SK-N-SH treated with all-trans-retinoic acid at 6 μM for 48 hours (cell line): ENCODE data around the gene CHST9.
"Not testable (repeated sequence)": the region's sequence is repeated elsewhere in the genome, so short reads cannot be mapped to it uniquely, and the experiment has no call there.

Source experiments
- ATAC-seq: fragments of 200-7000 bp; cut with Tn5 transposase; 3 replicates; pipeline ENCODE4 v1.9.1; 2020; ENCODE audit warnings: mild to moderate bottlenecking, moderate library complexity
- ARNTL ChIP-seq: fragments of 450-650 bp; formaldehyde crosslinking; IDR thresholded peaks from 2 replicates; pipeline ENCODE4 v1.5.0; 2020; ENCODE audit warnings: low read depth, mild to moderate bottlenecking, moderate library complexity, borderline replicate concordance
- BACH2 ChIP-seq: fragments of 250-450 bp; sonication (Bioruptor Pico); IDR thresholded peaks from 2 replicates; pipeline ENCODE4 v1.9.0; 2021; ENCODE audit warnings: mild to moderate bottlenecking, borderline replicate concordance
- CSDC2 ChIP-seq: fragments of 250-450 bp; sonication (Bioruptor Pico); IDR thresholded peaks from 2 replicates; pipeline ENCODE4 v1.5.0; 2020; ENCODE audit warnings: mild to moderate bottlenecking, moderate library complexity
- ESRRG ChIP-seq: fragments of 250-450 bp; sonication (Bioruptor Pico); IDR thresholded peaks from 2 replicates; pipeline ENCODE4 v1.6.1; 2021; ENCODE audit warnings: mild to moderate bottlenecking
- GLIS3 ChIP-seq: fragments of 250-450 bp; sonication (Bioruptor Pico); IDR thresholded peaks from 2 replicates; pipeline ENCODE4 v1.5.0; 2020; ENCODE audit warnings: mild to moderate bottlenecking, moderate library complexity
- ISL1 ChIP-seq: fragments of 250-450 bp; sonication (Bioruptor Pico); IDR thresholded peaks from 2 replicates; pipeline ENCODE4 v2.1.2; 2022; ENCODE audit warnings: mild to moderate bottlenecking, moderate library complexity
- OSR1 ChIP-seq: fragments of 250-450 bp; sonication (Bioruptor Pico); IDR thresholded peaks from 2 replicates; pipeline ENCODE4 v1.8.0; 2022; ENCODE audit warnings: moderate library complexity, mild to moderate bottlenecking, inconsistent platforms
- PPARA ChIP-seq: fragments of 250-450 bp; sonication (Bioruptor Pico); IDR thresholded peaks from 2 replicates; pipeline ENCODE4 v1.5.0; 2020; ENCODE audit warnings: mild to moderate bottlenecking, borderline replicate concordance
- RARB ChIP-seq: fragments of 250-450 bp; sonication (Bioruptor Pico); IDR thresholded peaks from 2 replicates; pipeline ENCODE4 v1.8.0; 2021; ENCODE audit warnings: mild to moderate bottlenecking, moderate library complexity
- SNAI2 ChIP-seq: fragments of 250-450 bp; sonication (Bioruptor Pico); IDR thresholded peaks from 2 replicates; pipeline ENCODE4 v1.5.0; 2020; ENCODE audit warnings: mild to moderate bottlenecking, moderate library complexity
- TCF4 ChIP-seq: fragments of 250-450 bp; sonication (Bioruptor Pico); IDR thresholded peaks from 2 replicates; pipeline ENCODE4 v1.8.0; 2021; ENCODE audit warnings: mild to moderate bottlenecking, moderate library complexity, borderline replicate concordance
- TOX ChIP-seq: fragments of 250-450 bp; sonication (Bioruptor Pico); IDR thresholded peaks from 2 replicates; pipeline ENCODE4 v1.8.0; 2021; ENCODE audit warnings: mild to moderate bottlenecking, moderate library complexity, borderline replicate concordance
- ZC3H10 ChIP-seq: fragments of 250-450 bp; sonication (Bioruptor Pico); IDR thresholded peaks from 2 replicates; pipeline ENCODE4 v1.5.1; 2021; ENCODE audit warnings: mild to moderate bottlenecking, moderate library complexity
- ZFP3 ChIP-seq: fragments of 250-450 bp; sonication (Bioruptor Pico); IDR thresholded peaks from 2 replicates; pipeline ENCODE4 v1.5.0; 2020; ENCODE audit warnings: mild to moderate bottlenecking, moderate library complexity
- ZFP30 ChIP-seq: fragments of 450-650 bp; formaldehyde crosslinking; IDR thresholded peaks from 2 replicates; pipeline ENCODE4 v1.5.0; 2022; ENCODE audit warnings: mild to moderate bottlenecking, moderate library complexity
- ZNF565 ChIP-seq: fragments of 450-650 bp; formaldehyde crosslinking; conservative IDR thresholded peaks from 2 replicates; pipeline ENCODE4 v1.5.0; 2020; ENCODE audit warnings: low read depth, mild to moderate bottlenecking, moderate library complexity
- ZNF70 ChIP-seq: fragments of 450-650 bp; formaldehyde crosslinking; IDR thresholded peaks from 2 replicates; pipeline ENCODE4 v1.5.0; 2020; ENCODE audit warnings: mild to moderate bottlenecking, moderate library complexity
- ZNF8 ChIP-seq: fragments of 450-650 bp; formaldehyde crosslinking; IDR thresholded peaks from 2 replicates; pipeline ENCODE4 v1.5.0; 2020; ENCODE audit warnings: mild to moderate bottlenecking, moderate library complexity
- TF ChIP-seq, protein P1 (sequence below): fragments of 250-450 bp; sonication (Bioruptor Pico); IDR thresholded peaks from 2 replicates; pipeline ENCODE4 v1.5.0; 2020; ENCODE audit warnings: mild to moderate bottlenecking, moderate library complexity
- TF ChIP-seq, protein P2 (sequence below): fragments of 250-450 bp; sonication (Bioruptor Pico); IDR thresholded peaks from 2 replicates; pipeline ENCODE4 v1.5.1; 2021; ENCODE audit warnings: mild to moderate bottlenecking, moderate library complexity
- TF ChIP-seq, protein P3 (sequence below): fragments of 250-450 bp; sonication (Bioruptor Pico); IDR thresholded peaks from 2 replicates; pipeline ENCODE4 v1.8.0; 2020; ENCODE audit warnings: mild to moderate bottlenecking, moderate library complexity, borderline replicate concordance
- TF ChIP-seq, protein P4 (sequence below): fragments of 250-450 bp; sonication (Bioruptor Pico); IDR thresholded peaks from 2 replicates; pipeline ENCODE4 v1.8.0; 2021; ENCODE audit warnings: low read depth, mild to moderate bottlenecking, moderate library complexity, borderline replicate concordance
- TF ChIP-seq, protein P5 (sequence below): fragments of 250-450 bp; sonication (Bioruptor Pico); IDR thresholded peaks from 2 replicates; pipeline ENCODE4 v1.5.1; 2020; ENCODE audit warnings: low read depth, mild to moderate bottlenecking, moderate library complexity

Gene CHST9

DNA sequence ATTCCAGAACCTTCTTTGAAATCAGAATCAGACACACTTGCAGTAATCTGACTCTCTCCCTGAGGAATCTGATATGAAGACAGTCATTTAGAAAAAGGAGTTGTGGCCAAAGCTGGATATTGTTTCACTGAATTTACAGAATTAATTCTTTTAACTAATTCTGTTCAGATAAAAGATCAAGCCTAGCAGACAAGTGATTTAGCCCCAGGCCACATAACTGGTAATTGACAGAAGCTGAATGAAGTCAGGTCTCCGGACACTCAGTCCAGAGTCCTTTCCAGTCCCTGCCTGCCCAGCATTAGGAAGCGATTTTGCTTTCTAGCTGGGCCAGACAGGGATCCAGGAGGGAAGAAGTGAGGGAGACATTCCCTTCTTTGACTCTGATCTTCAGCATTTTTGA, 208.9 kb downstream of the CHST9 start:
- ATAC-seq, result peak; percentile 32; the same call in 1 of the 3 replicates
- no peak for TF ChIP-seq ZC3H10
- TF ChIP-seq TCF4 (CRISPR knock-in tag), result peak; percentile 65; the same call in 1 of the 2 replicates
- TF ChIP-seq RARB, result no peak
- TF ChIP-seq, protein P1, sequence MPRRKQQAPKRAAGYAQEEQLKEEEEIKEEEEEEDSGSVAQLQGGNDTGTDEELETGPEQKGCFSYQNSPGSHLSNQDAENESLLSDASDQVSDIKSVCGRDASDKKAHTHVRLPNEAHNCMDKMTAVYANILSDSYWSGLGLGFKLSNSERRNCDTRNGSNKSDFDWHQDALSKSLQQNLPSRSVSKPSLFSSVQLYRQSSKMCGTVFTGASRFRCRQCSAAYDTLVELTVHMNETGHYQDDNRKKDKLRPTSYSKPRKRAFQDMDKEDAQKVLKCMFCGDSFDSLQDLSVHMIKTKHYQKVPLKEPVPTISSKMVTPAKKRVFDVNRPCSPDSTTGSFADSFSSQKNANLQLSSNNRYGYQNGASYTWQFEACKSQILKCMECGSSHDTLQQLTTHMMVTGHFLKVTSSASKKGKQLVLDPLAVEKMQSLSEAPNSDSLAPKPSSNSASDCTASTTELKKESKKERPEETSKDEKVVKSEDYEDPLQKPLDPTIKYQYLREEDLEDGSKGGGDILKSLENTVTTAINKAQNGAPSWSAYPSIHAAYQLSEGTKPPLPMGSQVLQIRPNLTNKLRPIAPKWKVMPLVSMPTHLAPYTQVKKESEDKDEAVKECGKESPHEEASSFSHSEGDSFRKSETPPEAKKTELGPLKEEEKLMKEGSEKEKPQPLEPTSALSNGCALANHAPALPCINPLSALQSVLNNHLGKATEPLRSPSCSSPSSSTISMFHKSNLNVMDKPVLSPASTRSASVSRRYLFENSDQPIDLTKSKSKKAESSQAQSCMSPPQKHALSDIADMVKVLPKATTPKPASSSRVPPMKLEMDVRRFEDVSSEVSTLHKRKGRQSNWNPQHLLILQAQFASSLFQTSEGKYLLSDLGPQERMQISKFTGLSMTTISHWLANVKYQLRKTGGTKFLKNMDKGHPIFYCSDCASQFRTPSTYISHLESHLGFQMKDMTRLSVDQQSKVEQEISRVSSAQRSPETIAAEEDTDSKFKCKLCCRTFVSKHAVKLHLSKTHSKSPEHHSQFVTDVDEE, result peak; percentile 86; the same call in 1 of the 2 replicates
- no peak for TF ChIP-seq ZFP30 (CRISPR knock-in tag)
- no peak for TF ChIP-seq SNAI2 (CRISPR knock-in tag)
- no peak for TF ChIP-seq ARNTL (CRISPR knock-in tag)
- no peak for TF ChIP-seq ZNF8 (CRISPR knock-in tag)
- TF ChIP-seq, protein P2, sequence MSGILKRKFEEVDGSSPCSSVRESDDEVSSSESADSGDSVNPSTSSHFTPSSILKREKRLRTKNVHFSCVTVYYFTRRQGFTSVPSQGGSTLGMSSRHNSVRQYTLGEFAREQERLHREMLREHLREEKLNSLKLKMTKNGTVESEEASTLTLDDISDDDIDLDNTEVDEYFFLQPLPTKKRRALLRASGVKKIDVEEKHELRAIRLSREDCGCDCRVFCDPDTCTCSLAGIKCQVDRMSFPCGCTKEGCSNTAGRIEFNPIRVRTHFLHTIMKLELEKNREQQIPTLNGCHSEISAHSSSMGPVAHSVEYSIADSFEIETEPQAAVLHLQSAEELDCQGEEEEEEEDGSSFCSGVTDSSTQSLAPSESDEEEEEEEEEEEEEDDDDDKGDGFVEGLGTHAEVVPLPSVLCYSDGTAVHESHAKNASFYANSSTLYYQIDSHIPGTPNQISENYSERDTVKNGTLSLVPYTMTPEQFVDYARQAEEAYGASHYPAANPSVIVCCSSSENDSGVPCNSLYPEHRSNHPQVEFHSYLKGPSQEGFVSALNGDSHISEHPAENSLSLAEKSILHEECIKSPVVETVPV (CRISPR knock-in tag), result no peak
- no peak for TF ChIP-seq CSDC2 (CRISPR knock-in tag)
- TF ChIP-seq BACH2 (CRISPR knock-in tag), result no peak
- no peak for TF ChIP-seq ZNF565
- TF ChIP-seq ESRRG (CRISPR knock-in tag), result no peak
- TF ChIP-seq TOX (CRISPR knock-in tag), result no peak
- TF ChIP-seq, protein P3, sequence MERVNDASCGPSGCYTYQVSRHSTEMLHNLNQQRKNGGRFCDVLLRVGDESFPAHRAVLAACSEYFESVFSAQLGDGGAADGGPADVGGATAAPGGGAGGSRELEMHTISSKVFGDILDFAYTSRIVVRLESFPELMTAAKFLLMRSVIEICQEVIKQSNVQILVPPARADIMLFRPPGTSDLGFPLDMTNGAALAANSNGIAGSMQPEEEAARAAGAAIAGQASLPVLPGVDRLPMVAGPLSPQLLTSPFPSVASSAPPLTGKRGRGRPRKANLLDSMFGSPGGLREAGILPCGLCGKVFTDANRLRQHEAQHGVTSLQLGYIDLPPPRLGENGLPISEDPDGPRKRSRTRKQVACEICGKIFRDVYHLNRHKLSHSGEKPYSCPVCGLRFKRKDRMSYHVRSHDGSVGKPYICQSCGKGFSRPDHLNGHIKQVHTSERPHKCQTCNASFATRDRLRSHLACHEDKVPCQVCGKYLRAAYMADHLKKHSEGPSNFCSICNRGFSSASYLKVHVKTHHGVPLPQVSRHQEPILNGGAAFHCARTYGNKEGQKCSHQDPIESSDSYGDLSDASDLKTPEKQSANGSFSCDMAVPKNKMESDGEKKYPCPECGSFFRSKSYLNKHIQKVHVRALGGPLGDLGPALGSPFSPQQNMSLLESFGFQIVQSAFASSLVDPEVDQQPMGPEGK, result no peak
- TF ChIP-seq, protein P4, sequence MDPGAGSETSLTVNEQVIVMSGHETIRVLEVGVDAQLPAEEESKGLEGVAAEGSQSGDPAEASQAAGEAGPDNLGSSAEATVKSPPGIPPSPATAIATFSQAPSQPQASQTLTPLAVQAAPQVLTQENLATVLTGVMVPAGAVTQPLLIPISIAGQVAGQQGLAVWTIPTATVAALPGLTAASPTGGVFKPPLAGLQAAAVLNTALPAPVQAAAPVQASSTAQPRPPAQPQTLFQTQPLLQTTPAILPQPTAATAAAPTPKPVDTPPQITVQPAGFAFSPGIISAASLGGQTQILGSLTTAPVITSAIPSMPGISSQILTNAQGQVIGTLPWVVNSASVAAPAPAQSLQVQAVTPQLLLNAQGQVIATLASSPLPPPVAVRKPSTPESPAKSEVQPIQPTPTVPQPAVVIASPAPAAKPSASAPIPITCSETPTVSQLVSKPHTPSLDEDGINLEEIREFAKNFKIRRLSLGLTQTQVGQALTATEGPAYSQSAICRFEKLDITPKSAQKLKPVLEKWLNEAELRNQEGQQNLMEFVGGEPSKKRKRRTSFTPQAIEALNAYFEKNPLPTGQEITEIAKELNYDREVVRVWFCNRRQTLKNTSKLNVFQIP (CRISPR knock-in tag), result no peak
- no peak for TF ChIP-seq GLIS3 (CRISPR knock-in tag)
- no peak for TF ChIP-seq PPARA (CRISPR knock-in tag)
- TF ChIP-seq ZFP3 (CRISPR knock-in tag), result no peak
- no peak for TF ChIP-seq ZNF70 (CRISPR knock-in tag)
- 0 out of 2 replicates have a peak, but pooled peaks have one; percentile 10 for TF ChIP-seq ISL1
- TF ChIP-seq OSR1, result no peak
- TF ChIP-seq, protein P5, sequence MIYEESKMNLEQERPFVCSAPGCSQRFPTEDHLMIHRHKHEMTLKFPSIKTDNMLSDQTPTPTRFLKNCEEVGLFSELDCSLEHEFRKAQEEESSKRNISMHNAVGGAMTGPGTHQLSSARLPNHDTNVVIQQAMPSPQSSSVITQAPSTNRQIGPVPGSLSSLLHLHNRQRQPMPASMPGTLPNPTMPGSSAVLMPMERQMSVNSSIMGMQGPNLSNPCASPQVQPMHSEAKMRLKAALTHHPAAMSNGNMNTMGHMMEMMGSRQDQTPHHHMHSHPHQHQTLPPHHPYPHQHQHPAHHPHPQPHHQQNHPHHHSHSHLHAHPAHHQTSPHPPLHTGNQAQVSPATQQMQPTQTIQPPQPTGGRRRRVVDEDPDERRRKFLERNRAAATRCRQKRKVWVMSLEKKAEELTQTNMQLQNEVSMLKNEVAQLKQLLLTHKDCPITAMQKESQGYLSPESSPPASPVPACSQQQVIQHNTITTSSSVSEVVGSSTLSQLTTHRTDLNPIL (CRISPR knock-in tag), result no peak

DNA sequence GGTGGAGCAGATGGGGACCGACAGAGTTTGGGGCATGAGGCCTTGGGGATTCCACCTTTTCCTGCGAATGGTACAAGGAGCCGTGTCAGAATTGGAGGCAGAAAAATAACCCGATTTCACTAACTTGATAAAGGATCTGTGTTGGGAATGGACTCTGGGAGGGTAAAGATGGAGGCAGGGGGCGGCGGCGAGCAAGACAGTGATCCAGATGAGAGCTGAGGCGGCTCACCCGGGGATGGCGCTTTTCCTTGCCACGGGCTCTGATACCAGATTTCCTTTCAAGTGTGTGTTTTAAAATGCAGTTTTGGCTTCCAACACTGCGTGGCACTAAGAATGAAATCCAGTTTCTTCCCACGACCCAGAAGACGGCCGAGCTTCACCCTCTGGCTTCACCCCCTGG, 212.6 kb downstream of the CHST9 start:
- ATAC-seq, result not testable (repeated sequence)

DNA sequence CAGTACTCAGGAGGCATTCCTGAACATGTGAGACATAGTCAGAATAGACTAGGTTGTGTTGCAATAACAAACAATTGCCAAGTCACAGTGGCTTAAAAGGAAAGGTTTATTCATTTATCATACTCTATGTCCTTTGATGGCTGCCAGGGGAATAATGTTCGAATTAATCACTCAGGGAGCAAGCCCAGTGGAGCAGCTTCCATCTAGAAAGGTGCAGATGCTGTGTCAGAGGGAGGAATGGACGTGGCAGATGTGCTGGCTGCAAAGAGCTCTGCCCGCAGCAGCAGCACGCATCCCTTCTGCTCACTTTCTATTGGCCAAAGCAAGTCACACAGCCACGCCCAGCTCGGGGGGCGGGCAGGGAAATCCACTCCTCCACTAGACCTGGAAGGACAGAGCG, 213.7 kb downstream of the CHST9 start:
- TF ChIP-seq ZNF70 (CRISPR knock-in tag) (no peak), RARB (no peak), BACH2 (CRISPR knock-in tag) (no peak), ZNF8 (CRISPR knock-in tag) (no peak), ISL1 (no peak)
- ATAC-seq, result no peak
